ENCODE data around the gene MOV10L1. TPM values are rescaled to one million over a fixed set of nuclear protein-coding genes. Genes with fewer than 3 reads are reported as not detected.

The MOV10L1 gene
- total RNA-seq, 1 donor from 2014 or later: 3.5 TPM

- H3K36me3 Mint-ChIP-seq: no peaks in the 10 kb centered on the region
- DNase-seq (ENCODE audit: low spot score in 2 of 2, unreplicated experiment in 2 of 2): no peak
- TF ChIP-seq, protein P1, sequence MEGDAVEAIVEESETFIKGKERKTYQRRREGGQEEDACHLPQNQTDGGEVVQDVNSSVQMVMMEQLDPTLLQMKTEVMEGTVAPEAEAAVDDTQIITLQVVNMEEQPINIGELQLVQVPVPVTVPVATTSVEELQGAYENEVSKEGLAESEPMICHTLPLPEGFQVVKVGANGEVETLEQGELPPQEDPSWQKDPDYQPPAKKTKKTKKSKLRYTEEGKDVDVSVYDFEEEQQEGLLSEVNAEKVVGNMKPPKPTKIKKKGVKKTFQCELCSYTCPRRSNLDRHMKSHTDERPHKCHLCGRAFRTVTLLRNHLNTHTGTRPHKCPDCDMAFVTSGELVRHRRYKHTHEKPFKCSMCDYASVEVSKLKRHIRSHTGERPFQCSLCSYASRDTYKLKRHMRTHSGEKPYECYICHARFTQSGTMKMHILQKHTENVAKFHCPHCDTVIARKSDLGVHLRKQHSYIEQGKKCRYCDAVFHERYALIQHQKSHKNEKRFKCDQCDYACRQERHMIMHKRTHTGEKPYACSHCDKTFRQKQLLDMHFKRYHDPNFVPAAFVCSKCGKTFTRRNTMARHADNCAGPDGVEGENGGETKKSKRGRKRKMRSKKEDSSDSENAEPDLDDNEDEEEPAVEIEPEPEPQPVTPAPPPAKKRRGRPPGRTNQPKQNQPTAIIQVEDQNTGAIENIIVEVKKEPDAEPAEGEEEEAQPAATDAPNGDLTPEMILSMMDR (IDR thresholded peaks at IDR 0.05; ENCODE audit: unreplicated experiment): no peak
- H3K4me1 Mint-ChIP-seq: peaks cover 10% of the 10 kb centered on the region
- H3K27ac Mint-ChIP-seq: no peak overlapping the region
- no peak overlapping the region for H3K4me3 Mint-ChIP-seq
- peaks cover 4% of the 10 kb centered on the region for H3K9me3 Mint-ChIP-seq
- peaks cover 7% of the 10 kb centered on the region for H3K27me3 Mint-ChIP-seq (ENCODE audit: low read depth)
Measured at GRCh38 chr22:50138988-50139387, 49.2 kb downstream of the MOV10L1 start.

DNA sequence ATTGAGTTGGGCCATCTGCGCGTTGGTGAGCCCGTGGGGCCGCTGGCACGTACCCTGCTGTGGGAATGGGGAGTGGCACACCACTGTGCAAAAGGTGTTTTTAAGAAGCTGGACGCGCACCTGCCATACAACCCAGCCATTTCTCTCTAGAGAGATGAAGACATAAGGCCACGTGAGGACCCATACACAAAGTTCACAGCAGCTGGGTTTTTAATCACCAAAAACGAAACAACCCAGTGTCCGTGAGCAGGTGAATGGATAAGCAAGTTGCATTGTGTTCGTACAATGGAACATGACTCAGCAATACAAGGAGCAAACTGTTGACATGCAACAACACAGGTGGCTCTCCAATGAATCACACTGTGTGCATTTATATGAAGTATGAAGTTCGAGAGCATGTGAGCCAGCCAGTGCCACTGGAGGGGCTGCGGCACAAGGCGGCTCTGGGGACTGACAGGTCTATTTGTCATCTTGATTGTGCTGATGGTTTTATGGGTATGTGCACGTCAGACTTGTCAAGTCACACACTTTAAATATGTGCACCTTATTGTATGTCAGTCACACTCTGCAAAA is 50.1 kb downstream of the MOV10L1 start:
- Mint-ChIP-seq H3K36me3 (no peaks in the 10 kb centered on the region), H3K4me1 (peaks cover 10% of the 10 kb centered on the region), H3K27ac (no peak overlapping the region), H3K4me3 (no peak overlapping the region), H3K27me3 (ENCODE audit: low read depth) (peaks cover 7% of the 10 kb centered on the region), H3K9me3 (peaks cover 4% of the 10 kb centered on the region)
- no peak for DNase-seq (ENCODE audit: low spot score in 2 of 2, unreplicated experiment in 2 of 2)
- TF ChIP-seq, protein P1 (IDR thresholded peaks at IDR 0.05; ENCODE audit: unreplicated experiment): no peak

GRCh38 chr22:50140615-50141014 is 50.8 kb downstream of the MOV10L1 start:
- no peak for DNase-seq (ENCODE audit: low spot score in 2 of 2, unreplicated experiment in 2 of 2)
- H3K36me3 Mint-ChIP-seq: no peaks in the 10 kb centered on the region
- TF ChIP-seq, protein P1 (IDR thresholded peaks at IDR 0.05; ENCODE audit: unreplicated experiment): no peak
- H3K27ac Mint-ChIP-seq: no peak overlapping the region
- peaks cover 13% of the 10 kb centered on the region for H3K4me1 Mint-ChIP-seq
- H3K9me3 Mint-ChIP-seq: peaks cover 4% of the 10 kb centered on the region
- H3K4me3 Mint-ChIP-seq: no peak overlapping the region
- H3K27me3 Mint-ChIP-seq (ENCODE audit: low read depth): peaks cover 7% of the 10 kb centered on the region

GRCh38 chr22:50141462-50141861 is 51.7 kb downstream of the MOV10L1 start:
- Mint-ChIP-seq H3K9me3 (peaks cover 4% of the 10 kb centered on the region), H3K4me3 (no peak overlapping the region), H3K4me1 (peaks cover 18% of the 10 kb centered on the region), H3K27ac (no peak overlapping the region), H3K36me3 (no peaks in the 10 kb centered on the region), H3K27me3 (ENCODE audit: low read depth) (peaks cover 7% of the 10 kb centered on the region)
- no peak for DNase-seq (ENCODE audit: low spot score in 2 of 2, unreplicated experiment in 2 of 2)
- TF ChIP-seq, protein P1 (IDR thresholded peaks at IDR 0.05; ENCODE audit: unreplicated experiment): no peak

- DNase-seq (ENCODE audit: low spot score in 2 of 2, unreplicated experiment in 2 of 2): no peak
- Mint-ChIP-seq H3K27me3 (ENCODE audit: low read depth) (peaks cover 7% of the 10 kb centered on the region), H3K27ac (no peak overlapping the region), H3K36me3 (no peaks in the 10 kb centered on the region), H3K9me3 (peaks cover 4% of the 10 kb centered on the region), H3K4me1 (peaks cover 18% of the 10 kb centered on the region), H3K4me3 (no peak overlapping the region)
- TF ChIP-seq, protein P1 (IDR thresholded peaks at IDR 0.05; ENCODE audit: unreplicated experiment): no peak
Measured at GRCh38 chr22:50141891-50142363, 52.1 kb downstream of the MOV10L1 start.

Measured in mesothelial cell of epicardium (in vitro differentiated cells).